Muscle layer of colon (tissue), 2 donors: ENCODE results near the gene TIAM1.

Experiments used
- H3K27ac ChIP-seq: one replicate; pipeline ENCODE4 v1.7.0; 2013; ENCODE audit warnings: low read depth, mild to moderate bottlenecking, low read length, moderate library complexity
- H3K27me3 ChIP-seq, 2 donors: one replicate each; pipeline ENCODE4 v1.7.0; 2013; ENCODE audit warnings: low read length in 2 of 2, mild to moderate bottlenecking in 2 of 2; ENCODE audit not compliant: insufficient read depth in 2 of 2, control insufficient read depth in 1 of 2
- H3K36me3 ChIP-seq: one replicate; pipeline ENCODE4 v1.7.0; 2013; ENCODE audit warnings: mild to moderate bottlenecking, low read length; ENCODE audit not compliant: insufficient read depth
- H3K4me1 ChIP-seq: one replicate; pipeline ENCODE4 v1.7.0; 2013; ENCODE audit warnings: mild to moderate bottlenecking, low read length; ENCODE audit not compliant: insufficient read depth
- H3K4me3 ChIP-seq, 2 donors: one replicate each; pipeline ENCODE4 v1.7.0; 2013; ENCODE audit warnings: low read length in 2 of 2, low read depth in 1 of 2, mild to moderate bottlenecking in 1 of 2, moderate library complexity in 1 of 2
- H3K9ac ChIP-seq: one replicate; pipeline ENCODE4 v1.7.0; 2013; ENCODE audit warnings: low read length
- H3K9me3 ChIP-seq: one replicate; pipeline ENCODE4 v1.7.0; 2013; ENCODE audit warnings: mild to moderate bottlenecking, low read length
- donor health status: abdominal sarcoma.
- donor health status: Adenocarcinoma of cecum.

Gene TIAM1

DNA sequence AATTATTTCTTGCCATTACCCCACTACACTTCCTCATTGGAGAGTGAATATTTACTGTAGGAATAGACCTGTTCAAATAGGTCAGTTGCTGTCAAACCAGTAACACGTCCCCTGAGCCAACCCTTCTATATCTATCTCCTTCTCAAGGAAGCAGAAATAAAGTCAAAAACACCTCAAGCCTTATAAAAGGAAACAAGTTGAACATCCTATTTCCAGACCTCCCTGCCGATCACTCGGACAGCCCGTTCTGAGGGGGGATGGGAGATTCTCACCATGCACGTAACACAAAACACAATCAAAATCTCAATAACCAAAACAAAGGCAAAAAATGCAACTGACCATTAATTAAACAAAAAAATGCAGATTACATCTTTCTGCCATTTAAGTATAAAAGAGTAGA, 184.3 kb downstream of the TIAM1 start:
- no peaks in the 10 kb centered on the region for H3K36me3 ChIP-seq
- no peaks in the 10 kb centered on the region for H3K9me3 ChIP-seq
- no peak overlapping the region for H3K27ac ChIP-seq
- H3K27me3 ChIP-seq, result no peaks in the 10 kb centered on the region
- no peak overlapping the region for H3K9ac ChIP-seq
- no peak overlapping the region for H3K4me3 ChIP-seq
- H3K4me1 ChIP-seq, result no peaks in the 10 kb centered on the region

DNA sequence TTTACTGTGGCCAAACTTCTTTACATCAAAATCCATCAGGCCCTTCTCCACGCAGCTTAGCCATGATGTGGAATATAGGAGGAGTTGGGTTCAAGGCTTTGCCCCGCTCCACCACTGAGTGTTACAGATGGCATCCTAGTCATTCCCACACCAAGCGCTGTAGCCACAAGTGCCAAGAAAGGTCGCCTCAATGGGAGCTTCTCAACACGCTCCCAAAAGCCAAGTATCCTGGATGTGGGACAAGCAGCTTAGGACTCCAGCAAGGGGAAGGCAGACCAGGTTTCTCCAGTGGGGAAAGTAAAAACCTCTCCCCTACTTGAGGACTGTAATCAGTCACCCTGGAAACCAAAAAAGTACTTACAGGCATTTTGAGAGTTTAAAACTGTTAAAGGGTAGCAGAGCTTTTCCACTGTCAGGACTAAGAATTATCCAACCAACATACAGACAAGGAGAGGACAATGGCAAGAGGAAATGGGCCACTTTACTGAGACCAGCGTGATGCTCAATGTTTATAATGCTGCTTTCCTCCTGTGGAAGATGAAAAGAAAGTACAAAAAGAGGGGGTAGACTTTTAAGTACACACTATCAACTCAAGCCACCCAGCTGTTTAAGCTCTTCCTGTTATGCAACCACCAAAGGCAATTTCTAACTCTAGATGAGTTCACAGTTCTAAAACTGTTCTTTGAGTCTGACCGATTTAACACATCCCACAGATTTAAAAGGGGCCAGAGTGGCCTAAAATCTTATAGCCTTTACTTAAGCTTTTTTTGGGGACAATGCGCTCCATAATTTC, 185.1 kb downstream of the TIAM1 start:
- H3K27ac ChIP-seq, result no peak overlapping the region
- no peaks in the 10 kb centered on the region for H3K36me3 ChIP-seq
- H3K4me1 ChIP-seq, result no peaks in the 10 kb centered on the region
- H3K4me3 ChIP-seq, result no peak overlapping the region
- H3K9me3 ChIP-seq, result no peaks in the 10 kb centered on the region
- no peaks in the 10 kb centered on the region for H3K27me3 ChIP-seq
- H3K9ac ChIP-seq, result no peak overlapping the region

DNA sequence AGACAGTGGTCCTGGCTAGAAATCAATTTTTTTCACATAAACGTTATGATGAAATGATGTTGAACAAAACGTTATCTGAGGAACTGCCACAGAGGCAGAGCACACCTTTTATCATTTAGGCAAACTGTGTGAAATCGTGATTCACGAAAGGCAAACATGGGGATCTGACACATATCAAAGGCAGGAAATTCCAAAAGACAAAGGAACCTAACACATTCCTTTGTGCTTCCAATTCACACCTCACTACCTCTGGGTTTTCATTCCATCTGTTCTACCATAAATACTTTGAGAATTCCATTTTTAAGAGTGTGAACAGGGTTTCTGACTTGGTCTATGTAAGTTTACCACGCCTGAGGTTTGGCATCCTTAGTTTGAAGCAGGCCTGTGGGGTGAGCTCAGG, 186.3 kb downstream of the TIAM1 start:
- no peak overlapping the region for H3K9ac ChIP-seq
- no peaks in the 10 kb centered on the region for H3K27me3 ChIP-seq
- H3K27ac ChIP-seq, result no peak overlapping the region
- no peaks in the 10 kb centered on the region for H3K36me3 ChIP-seq
- H3K4me3 ChIP-seq, result no peak overlapping the region
- H3K9me3 ChIP-seq, result no peaks in the 10 kb centered on the region
- H3K4me1 ChIP-seq, result no peaks in the 10 kb centered on the region

DNA sequence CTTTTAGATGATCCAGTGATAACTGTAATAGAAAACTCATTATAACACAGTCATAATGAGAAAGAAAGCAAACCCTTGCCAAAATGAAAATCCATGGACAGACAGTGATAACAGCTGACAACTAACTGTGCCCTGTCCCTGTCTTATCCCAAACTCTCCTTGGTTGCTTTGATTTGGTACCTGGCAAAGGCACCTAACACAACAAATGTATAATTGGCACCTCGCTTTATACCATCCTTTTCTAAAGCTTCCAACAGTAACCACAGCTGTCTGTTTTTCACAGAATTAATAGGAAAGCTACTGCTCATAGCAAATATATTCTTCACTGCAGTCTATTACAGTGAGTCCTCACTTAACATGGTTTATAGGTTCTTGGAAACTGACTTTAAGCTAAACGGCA, 187.4 kb downstream of the TIAM1 start:
- Histone ChIP-seq H3K4me3 (no peak overlapping the region), H3K36me3 (no peaks in the 10 kb centered on the region), H3K9me3 (no peaks in the 10 kb centered on the region), H3K27ac (no peak overlapping the region), H3K27me3 (no peaks in the 10 kb centered on the region), H3K4me1 (no peaks in the 10 kb centered on the region), H3K9ac (no peak overlapping the region)

DNA sequence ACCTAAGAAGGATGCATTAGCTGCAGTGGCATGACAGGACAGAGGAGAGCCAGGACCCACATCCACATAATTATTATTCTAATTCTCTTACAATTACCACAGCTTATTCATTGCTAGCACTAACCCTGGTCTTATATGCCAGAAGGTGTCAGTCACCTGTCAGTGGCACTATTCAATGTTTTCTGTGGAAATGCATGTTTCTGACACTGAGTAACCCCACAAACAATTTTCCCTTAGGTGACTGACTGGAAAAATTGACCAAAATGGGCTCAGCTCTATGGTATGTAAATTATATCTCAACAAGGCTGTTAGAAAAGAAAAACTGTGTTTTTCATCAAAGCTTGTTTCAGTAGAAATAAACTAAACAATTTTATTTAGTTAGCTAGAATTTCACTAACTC, 187.9 kb downstream of the TIAM1 start:
- H3K9me3 ChIP-seq, result no peaks in the 10 kb centered on the region
- no peaks in the 10 kb centered on the region for H3K36me3 ChIP-seq
- H3K27me3 ChIP-seq, result no peaks in the 10 kb centered on the region
- H3K4me1 ChIP-seq, result no peaks in the 10 kb centered on the region
- no peak overlapping the region for H3K4me3 ChIP-seq
- H3K9ac ChIP-seq, result no peak overlapping the region
- no peak overlapping the region for H3K27ac ChIP-seq

DNA sequence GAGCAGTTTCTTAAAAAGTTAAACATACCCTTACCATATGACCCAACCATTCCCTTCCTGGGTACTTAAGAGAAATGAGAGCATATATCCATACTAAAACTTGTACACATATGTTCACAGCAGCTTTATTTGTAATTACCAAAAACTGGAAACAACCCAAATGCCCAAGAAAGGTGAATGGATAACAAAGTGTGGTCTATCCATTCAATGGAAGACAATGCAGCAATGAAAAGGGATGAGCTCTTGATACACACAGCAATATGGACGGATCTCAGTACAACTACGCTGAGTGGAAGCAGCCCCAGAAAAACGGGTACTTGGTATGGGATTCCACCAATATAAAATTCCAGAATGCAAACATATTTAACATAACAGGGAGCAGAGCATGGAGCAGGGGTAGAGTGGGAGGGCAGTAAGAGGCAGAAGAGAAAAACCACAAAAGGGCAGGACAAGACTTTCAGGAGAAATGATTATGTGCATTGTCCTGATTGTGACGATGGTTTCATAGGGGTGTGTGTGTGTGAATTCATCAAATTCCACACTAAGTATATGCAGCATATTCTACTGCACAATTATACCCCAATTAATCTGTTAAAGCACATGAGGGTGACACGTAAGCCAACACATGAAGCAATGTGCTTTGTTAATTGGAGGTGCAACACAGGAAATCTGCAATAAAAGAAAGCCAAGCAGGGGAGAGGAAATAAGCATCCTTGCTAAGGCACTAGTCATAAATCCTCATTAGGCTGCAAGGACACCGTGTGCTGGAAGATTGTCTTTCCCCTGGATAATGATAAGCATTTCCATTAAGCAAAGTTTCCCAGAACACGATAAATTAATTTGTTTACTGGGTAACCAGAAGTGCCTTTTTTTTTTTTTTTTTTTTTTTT, 192.7 kb downstream of the TIAM1 start:
- no peaks in the 10 kb centered on the region for H3K36me3 ChIP-seq
- H3K9me3 ChIP-seq, result no peaks in the 10 kb centered on the region
- H3K4me3 ChIP-seq, result no peak overlapping the region
- H3K27me3 ChIP-seq, result no peaks in the 10 kb centered on the region
- H3K27ac ChIP-seq, result no peak overlapping the region
- H3K4me1 ChIP-seq, result no peaks in the 10 kb centered on the region
- H3K9ac ChIP-seq, result no peak overlapping the region

DNA sequence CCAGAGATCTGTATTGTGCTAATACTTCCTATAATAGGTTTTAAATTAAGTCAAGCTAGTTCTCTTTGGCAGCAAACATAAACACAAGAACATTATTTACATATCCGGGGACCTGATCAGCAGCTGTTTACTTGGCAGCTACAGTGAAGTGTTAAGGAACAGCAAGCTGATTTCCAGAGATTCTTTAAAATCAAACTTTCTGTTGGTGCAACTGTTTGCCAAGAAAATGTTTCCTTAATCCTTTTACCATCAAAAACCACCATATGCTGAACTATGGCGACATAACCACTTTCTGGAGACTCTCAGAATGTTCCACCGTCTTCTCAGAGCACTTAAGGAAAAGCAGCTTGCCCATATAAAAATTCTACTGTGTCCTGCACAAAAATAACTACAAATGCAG, 198.8 kb downstream of the TIAM1 start:
- H3K9ac ChIP-seq, result no peak overlapping the region
- H3K4me1 ChIP-seq, result no peaks in the 10 kb centered on the region
- no peaks in the 10 kb centered on the region for H3K36me3 ChIP-seq
- H3K27me3 ChIP-seq, result no peaks in the 10 kb centered on the region
- no peak overlapping the region for H3K27ac ChIP-seq
- H3K9me3 ChIP-seq, result no peaks in the 10 kb centered on the region
- H3K4me3 ChIP-seq, result no peak overlapping the region

DNA sequence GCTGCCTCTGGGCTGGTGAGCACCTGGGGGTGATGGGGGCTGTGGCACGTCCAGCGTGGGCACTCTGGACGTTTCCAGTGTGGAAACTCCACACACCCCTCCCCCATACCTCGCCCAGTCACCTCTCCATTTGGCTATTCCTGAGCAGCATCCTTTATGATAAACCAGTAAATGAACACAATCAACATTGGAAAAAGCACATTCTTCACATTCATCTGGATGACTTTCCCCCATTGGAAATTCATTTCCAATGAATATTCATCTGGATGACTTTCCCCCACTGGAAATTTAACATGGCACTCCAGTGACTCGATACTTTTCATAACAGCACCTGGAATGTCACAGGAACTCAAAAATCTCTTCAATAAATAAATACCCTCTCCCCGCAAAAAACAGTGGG, 201.0 kb downstream of the TIAM1 start:
- no peak overlapping the region for H3K9ac ChIP-seq

DNA sequence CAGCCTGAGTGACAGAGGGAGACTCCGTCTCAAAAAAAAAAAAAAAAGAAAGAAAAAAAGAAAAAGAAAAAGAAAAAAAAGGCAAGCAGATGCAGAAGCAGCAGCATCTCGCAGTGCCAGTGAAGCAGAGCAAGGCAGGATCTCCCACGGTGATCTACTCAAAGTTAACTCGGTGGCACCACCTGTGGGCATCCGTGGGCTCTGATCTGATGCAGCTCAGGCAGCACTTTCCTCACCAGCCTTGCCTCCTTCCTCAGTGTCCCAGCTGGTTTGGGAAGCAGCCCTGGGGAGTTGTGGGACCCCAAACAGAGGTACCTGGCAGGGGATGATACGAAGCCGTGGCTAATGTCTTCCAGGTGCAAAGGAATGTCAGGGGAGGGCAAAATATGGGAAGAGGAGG, 201.5 kb downstream of the TIAM1 start:
- Histone ChIP-seq H3K36me3 (no peaks in the 10 kb centered on the region), H3K4me3 (no peak overlapping the region), H3K27me3 (no peaks in the 10 kb centered on the region), H3K9ac (no peak overlapping the region), H3K4me1 (no peaks in the 10 kb centered on the region), H3K27ac (no peak overlapping the region), H3K9me3 (no peaks in the 10 kb centered on the region)

More for the DNA sequence above, 201.0 kb downstream of the TIAM1 start:
- H3K4me3 ChIP-seq, result no peak overlapping the region
- no peaks in the 10 kb centered on the region for H3K36me3 ChIP-seq
- no peaks in the 10 kb centered on the region for H3K4me1 ChIP-seq
- no peaks in the 10 kb centered on the region for H3K27me3 ChIP-seq
- no peaks in the 10 kb centered on the region for H3K9me3 ChIP-seq
- no peak overlapping the region for H3K27ac ChIP-seq

DNA sequence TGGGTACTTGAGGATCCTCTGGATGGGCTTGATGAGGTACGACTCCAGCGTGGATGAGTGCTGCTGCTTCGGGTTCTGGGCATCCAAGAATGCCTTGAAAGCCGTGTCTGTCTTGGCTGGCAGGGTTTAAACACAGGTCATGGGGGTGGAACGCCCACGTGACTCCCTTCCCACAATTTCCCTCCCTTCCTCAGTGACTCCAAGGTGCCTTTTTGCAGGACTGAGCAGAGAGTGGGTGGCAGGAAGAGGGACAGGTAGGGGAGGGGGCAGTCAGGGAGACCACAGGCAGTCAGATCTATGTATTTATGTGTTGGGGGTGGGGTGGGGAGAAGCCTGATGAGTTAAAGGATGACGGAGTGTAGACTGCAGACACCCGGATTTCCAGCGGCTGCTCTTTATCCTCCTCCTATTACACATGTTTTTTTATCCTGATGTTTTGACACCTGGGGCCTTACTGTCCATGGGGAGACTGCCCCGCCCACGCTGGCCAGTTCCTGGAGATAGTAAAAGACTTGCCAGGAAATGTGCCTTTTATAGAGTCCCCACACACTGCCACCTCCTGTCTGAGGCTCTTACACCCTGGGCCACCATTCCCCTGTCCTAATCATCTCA, 202.6 kb downstream of the TIAM1 start:
- Histone ChIP-seq H3K27ac (no peak overlapping the region), H3K4me3 (no peak overlapping the region), H3K27me3 (no peaks in the 10 kb centered on the region), H3K9ac (no peak overlapping the region), H3K4me1 (no peaks in the 10 kb centered on the region), H3K9me3 (no peaks in the 10 kb centered on the region), H3K36me3 (no peaks in the 10 kb centered on the region)

DNA sequence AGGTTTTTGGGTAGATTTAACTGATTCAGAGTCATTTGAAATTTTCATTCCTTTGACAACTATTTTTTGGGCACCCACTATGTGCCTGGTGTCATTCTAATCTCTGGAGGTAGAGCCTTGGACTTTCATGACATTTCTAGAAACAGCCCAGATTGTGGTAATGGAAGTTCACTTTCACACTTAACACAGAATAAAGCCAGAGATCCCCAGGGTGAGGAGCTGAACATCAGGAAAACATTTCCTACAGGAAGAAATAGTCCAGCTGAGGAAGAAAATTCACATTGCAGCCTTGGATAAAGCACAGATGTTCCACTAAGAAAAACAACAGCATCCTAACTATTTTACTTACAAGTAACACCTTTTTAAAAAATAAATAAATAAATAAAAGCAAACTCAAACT, 203.4 kb downstream of the TIAM1 start:
- Histone ChIP-seq H3K9me3 (no peaks in the 10 kb centered on the region), H3K27ac (no peak overlapping the region), H3K27me3 (no peaks in the 10 kb centered on the region), H3K4me1 (no peaks in the 10 kb centered on the region), H3K36me3 (no peaks in the 10 kb centered on the region), H3K4me3 (no peak overlapping the region), H3K9ac (no peak overlapping the region)
